T-helper 1 cell treated with Interleukin-12 subunit alpha and Interleukin-12 subunit beta and Interleukin-4 antibody, amounts not matched to agents 30 μg/mL and 1 μg/mL, for 36 hours (primary cell): ENCODE results near the gene NOD1.

Source experiments
- H3K27ac Mint-ChIP-seq: one replicate; pipeline ENCODE4 v1.8.0; 2021; ENCODE audit warnings: mild to moderate bottlenecking, mixed read lengths
- H3K27me3 Mint-ChIP-seq: one replicate; pipeline ENCODE4 v1.8.0; 2021; ENCODE audit warnings: low read depth, mixed read lengths
- H3K36me3 Mint-ChIP-seq: one replicate; pipeline ENCODE4 v1.8.0; 2021; ENCODE audit warnings: low read depth, mixed read lengths
- H3K4me1 Mint-ChIP-seq: one replicate; pipeline ENCODE4 v1.8.0; 2021; ENCODE audit warnings: low read depth, mixed read lengths
- H3K4me3 Mint-ChIP-seq: one replicate; pipeline ENCODE4 v1.8.0; 2021; ENCODE audit warnings: mild to moderate bottlenecking, moderate library complexity, mixed read lengths
- H3K9me3 Mint-ChIP-seq: one replicate; pipeline ENCODE4 v1.8.0; 2021; ENCODE audit warnings: mixed read lengths

NOD1 gene

GRCh38 chr7:30378275-30378674 is 100.3 kb downstream of the NOD1 start:
- Mint-ChIP-seq H3K36me3 (no peaks in the 10 kb centered on the region), H3K27me3 (no peaks in the 10 kb centered on the region), H3K9me3 (no peaks in the 10 kb centered on the region), H3K4me3 (no peak overlapping the region), H3K4me1 (no peaks in the 10 kb centered on the region), H3K27ac (no peak overlapping the region)
